Measurements from ENCODE around the gene SP2. TPM values are rescaled to one million over a fixed set of nuclear protein-coding genes. Genes with fewer than 3 reads are reported as not detected.
A peak's percentile ranks its signal among the peaks of the same experiment; 100 is the strongest.

The SP2 gene
- total and polyA plus RNA-seq, 12 donors, result 1.8 to 21.1 (median 10.1) TPM

DNA sequence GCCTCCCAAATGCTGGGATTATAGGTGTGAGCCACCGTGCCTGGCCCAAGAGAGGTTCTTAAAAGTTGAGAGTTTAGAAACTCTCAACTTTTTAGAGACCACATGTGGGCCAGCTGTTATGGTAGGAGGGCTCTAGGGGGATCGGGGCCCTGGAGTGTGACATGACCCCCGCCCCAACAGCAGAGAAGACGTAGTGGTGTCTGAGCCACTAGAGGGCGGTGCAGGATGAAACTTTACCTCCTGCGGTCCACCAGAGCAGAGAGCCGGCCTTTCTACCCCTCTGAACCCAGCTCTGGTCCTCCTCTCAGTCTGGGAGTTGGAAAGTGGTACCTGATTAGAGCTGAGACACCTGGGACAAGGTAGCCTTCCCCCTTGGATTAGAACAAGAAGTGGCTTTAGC lies 82.3 kb downstream of the SP2 start:
- intact Hi-C loops (cut with DNase I), result loop anchor here in 1 of 2 donors (5.0 kb wide), 1 partner anchor 39 kb away; no protein-coding TSS in a partner anchor
- TF ChIP-seq, protein P1, sequence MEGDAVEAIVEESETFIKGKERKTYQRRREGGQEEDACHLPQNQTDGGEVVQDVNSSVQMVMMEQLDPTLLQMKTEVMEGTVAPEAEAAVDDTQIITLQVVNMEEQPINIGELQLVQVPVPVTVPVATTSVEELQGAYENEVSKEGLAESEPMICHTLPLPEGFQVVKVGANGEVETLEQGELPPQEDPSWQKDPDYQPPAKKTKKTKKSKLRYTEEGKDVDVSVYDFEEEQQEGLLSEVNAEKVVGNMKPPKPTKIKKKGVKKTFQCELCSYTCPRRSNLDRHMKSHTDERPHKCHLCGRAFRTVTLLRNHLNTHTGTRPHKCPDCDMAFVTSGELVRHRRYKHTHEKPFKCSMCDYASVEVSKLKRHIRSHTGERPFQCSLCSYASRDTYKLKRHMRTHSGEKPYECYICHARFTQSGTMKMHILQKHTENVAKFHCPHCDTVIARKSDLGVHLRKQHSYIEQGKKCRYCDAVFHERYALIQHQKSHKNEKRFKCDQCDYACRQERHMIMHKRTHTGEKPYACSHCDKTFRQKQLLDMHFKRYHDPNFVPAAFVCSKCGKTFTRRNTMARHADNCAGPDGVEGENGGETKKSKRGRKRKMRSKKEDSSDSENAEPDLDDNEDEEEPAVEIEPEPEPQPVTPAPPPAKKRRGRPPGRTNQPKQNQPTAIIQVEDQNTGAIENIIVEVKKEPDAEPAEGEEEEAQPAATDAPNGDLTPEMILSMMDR (IDR thresholded peaks at IDR 0.05), result peak; percentile 50 to 73 (median 65)
- no peak for TF ChIP-seq POLR2A (IDR thresholded peaks at IDR 0.05)
- peak; percentile 40 to 83 (median 60) for DNase-seq
- Histone ChIP-seq H3K4me3 (no peak overlapping the region), H3K27me3 (no peaks in the 10 kb centered on the region), H3K36me3 (replicated peaks in 1 of 2) (peaks cover 0 to 78% of the 10 kb centered on the region in 2 donors), H3K27ac (no peak overlapping the region), H3K4me1 (replicated peaks in 1 of 2) (peaks cover 0 to 3% of the 10 kb centered on the region in 2 donors), H3K9me3 (replicated peaks in 1 of 3) (no peaks in the 10 kb centered on the region)
- WGBS, 4 donors, result 28 to 43% (median 33%) methylated on average over 6 to 7 of the region's 7 CpGs

Other genes with a start within 250 kb of the SP2 start
- 100 to 1,000 TPM; 159 to 352 (median 248) TPM for gene KPNB1, start 246.3 kb upstream of the SP2 start, total RNA-seq
- gene KPNB1, start 246.3 kb upstream of the SP2 start, polyA plus RNA-seq, result 100 to 1,000 TPM in 1 of 3 donors, 10 to 100 TPM in 2; 41.5 to 339 (median 45.3) TPM
- gene TBKBP1, start 202.1 kb upstream of the SP2 start, total RNA-seq, result 10 to 100 TPM in 4 of 9 donors, 1 to 10 TPM in 5; 3.9 to 15.9 (median 9.8) TPM
- gene TBKBP1, start 202.1 kb upstream of the SP2 start, polyA plus RNA-seq, result 10 to 100 TPM in 2 of 3 donors, 1 to 10 TPM in 1; 5.7 to 63.9 (median 18.6) TPM
- gene TBX21, start 163.0 kb upstream of the SP2 start, total RNA-seq, result 1 to 10 TPM in 1 of 9 donors, under 1 TPM in 6, not detected in 2; 0.06 to 2.0 (median 0.55) TPM
- under 1 TPM; 0.18 to 0.48 (median 0.20) TPM for gene TBX21, start 163.0 kb upstream of the SP2 start, polyA plus RNA-seq
- 1 to 10 TPM; 3.3 to 9.8 (median 5.9) TPM for gene OSBPL7, start 74.4 kb upstream of the SP2 start, total RNA-seq
- gene OSBPL7, start 74.4 kb upstream of the SP2 start, polyA plus RNA-seq, result 10 to 100 TPM in 1 of 3 donors, 1 to 10 TPM in 2; 2.0 to 22.4 (median 7.3) TPM
- 10 to 100 TPM; 29.0 to 72.5 (median 52.6) TPM for gene MRPL10, start 64.7 kb upstream of the SP2 start, total RNA-seq
- gene MRPL10, start 64.7 kb upstream of the SP2 start, polyA plus RNA-seq, result 10 to 100 TPM; 37.6 to 41.1 (median 38.5) TPM
- gene LRRC46, start 64.6 kb upstream of the SP2 start, total RNA-seq, result under 1 TPM in 6 of 9 donors, not detected in 3; 0.11 to 0.81 (median 0.28) TPM
- 1 to 10 TPM; 1.6 to 2.3 (median 1.9) TPM for gene LRRC46, start 64.6 kb upstream of the SP2 start, polyA plus RNA-seq
- gene SCRN2, start 55.0 kb upstream of the SP2 start, total RNA-seq, result 10 to 100 TPM; 18.3 to 53.7 (median 38.4) TPM
- 100 to 1,000 TPM in 2 of 3 donors, 1 to 10 TPM in 1; 6.3 to 136 (median 121) TPM for gene SCRN2, start 55.0 kb upstream of the SP2 start, polyA plus RNA-seq
- 1 to 10 TPM in 6 of 9 donors, under 1 TPM in 3; 0.06 to 3.5 (median 1.1) TPM for gene SP6, start 45.1 kb upstream of the SP2 start, total RNA-seq
- 1 to 10 TPM in 1 of 3 donors, under 1 TPM in 2; 0.91 to 1.1 (median 0.97) TPM for gene SP6, start 45.1 kb upstream of the SP2 start, polyA plus RNA-seq
- 10 to 100 TPM; 20.8 to 91.5 (median 56.1) TPM for gene PNPO, start 45.3 kb downstream of the SP2 start, total RNA-seq
- gene PNPO, start 45.3 kb downstream of the SP2 start, polyA plus RNA-seq, result 10 to 100 TPM; 19.7 to 36.1 (median 23.8) TPM
- under 1 TPM in 1 of 9 donors, not detected in 8; 0.19 TPM for gene PRR15L, start 61.6 kb downstream of the SP2 start, total RNA-seq
- under 1 TPM in 2 of 3 donors, not detected in 1; 0.03 to 0.24 TPM for gene PRR15L, start 61.6 kb downstream of the SP2 start, polyA plus RNA-seq
- 100 to 1,000 TPM in 5 of 9 donors, 10 to 100 TPM in 4; 42.8 to 200 (median 100) TPM for gene CDK5RAP3, start 74.9 kb downstream of the SP2 start, total RNA-seq
- gene CDK5RAP3, start 74.9 kb downstream of the SP2 start, polyA plus RNA-seq, result 100 to 1,000 TPM in 2 of 3 donors, 10 to 100 TPM in 1; 76.1 to 733 (median 478) TPM
- 10 to 100 TPM; 16.3 to 60.1 (median 39.5) TPM for gene COPZ2, start 141.6 kb downstream of the SP2 start, total RNA-seq
- 10 to 100 TPM; 33.4 to 53.6 (median 47.9) TPM for gene COPZ2, start 141.6 kb downstream of the SP2 start, polyA plus RNA-seq
- gene NFE2L1, start 152.1 kb downstream of the SP2 start, total RNA-seq, result 100 to 1,000 TPM in 8 of 9 donors, 10 to 100 TPM in 1; 62.0 to 432 (median 273) TPM
- 100 to 1,000 TPM in 2 of 3 donors, 10 to 100 TPM in 1; 77.9 to 403 (median 164) TPM for gene NFE2L1, start 152.1 kb downstream of the SP2 start, polyA plus RNA-seq
- gene CBX1, start 205.2 kb downstream of the SP2 start, total RNA-seq, result 10 to 100 TPM; 28.5 to 56.3 (median 39.5) TPM
- 10 to 100 TPM; 13.2 to 49.9 (median 28.6) TPM for gene CBX1, start 205.2 kb downstream of the SP2 start, polyA plus RNA-seq
- gene SNX11, start 211.5 kb downstream of the SP2 start, total RNA-seq, result 10 to 100 TPM in 8 of 9 donors, 1 to 10 TPM in 1; 6.7 to 29.9 (median 19.0) TPM
- 10 to 100 TPM in 2 of 3 donors, 1 to 10 TPM in 1; 8.9 to 12.9 (median 12.9) TPM for gene SNX11, start 211.5 kb downstream of the SP2 start, polyA plus RNA-seq